GM12878 (cell line): Measurements from ENCODE around the gene OCA2. TPM values are rescaled to one million over a fixed set of nuclear protein-coding genes. Genes with fewer than 3 reads are reported as not detected.

ENCODE experiments used
- ATAC-seq: fragments of 200-7000 bp; cut with Tn5 transposase; 3 replicates; pipeline ENCODE4 v1.9.1; 2020; ENCODE audit warnings: mild to moderate bottlenecking, moderate library complexity
- BruUV-seq: library from RNA; stranded (reverse); fragments of 400-500 nt; replicated peaks from 2 replicates; lab custom pipeline; 2021; lab: Mats Ljungman, UMichigan
- CTCF ChIA-PET: fragments of 300-600 bp; sonication (Branson Sonifier 250); formaldehyde crosslinking; extraction: SDS; loops from one replicate; lab custom pipeline; 2021; ENCODE audit warnings: inconsistent platforms; lab: Yijun Ruan, JAX
- POLR2A ChIA-PET: fragments of 350-600 bp; formaldehyde crosslinking; extraction: SDS; loops from one replicate; lab custom pipeline; 2021; ENCODE audit warnings: inconsistent platforms; lab: Charles Lee
- RAD21 ChIA-PET: fragments of 300-600 bp; sonication (Branson Sonifier 250); formaldehyde crosslinking; loops from one replicate; lab custom pipeline; 2023; ENCODE audit warnings: antibody characterized with exemption; ENCODE audit not compliant: unreplicated experiment; lab: Charles Lee
- SMC1A ChIA-PET: fragments of 300-600 bp; sonication (Branson Sonifier 250); formaldehyde crosslinking; loops from one replicate; lab custom pipeline; 2023; ENCODE audit not compliant: unreplicated experiment, uncharacterized antibody; lab: Charles Lee
- DNase-seq: peaks from one replicate; pipeline ENCODE4 v3.0.0-alpha.2; 2011; ENCODE audit warnings: low read depth, low spot score
- FAIRE-seq: peaks from 3 replicates; lab custom pipeline; 2011; peaks lifted over from hg19 to GRCh38; lab: Jason Lieb, UNC
- H2AFZ ChIP-seq: 2 replicates; pipeline ENCODE4 v1.6.0; 2011; ENCODE audit warnings: low read depth, low read length, control low read depth; ENCODE audit not compliant: control insufficient read depth
- H3K27ac ChIP-seq: 2 replicates; pipeline ENCODE4 v1.5.1; 2011; ENCODE audit warnings: control low read depth; ENCODE audit not compliant: control insufficient read depth, insufficient read depth
- H3K27me3 ChIP-seq, 2 experiments: replicated peaks in 1 of 2; 2 replicates each; pipeline versions ENCODE4 v1.6.0 to v1.6.1; 2011; ENCODE audit warnings: low read length in 1 of 2; ENCODE audit not compliant: control insufficient read depth in 2 of 2, insufficient read depth in 2 of 2
- H3K36me3 ChIP-seq, 2 experiments: 2 replicates each; pipeline ENCODE4 v1.5.1; 2011; ENCODE audit warnings: low read length in 1 of 2; ENCODE audit not compliant: control insufficient read depth in 2 of 2, insufficient read depth in 2 of 2
- H3K4me1 ChIP-seq: 2 replicates; pipeline ENCODE4 v1.6.1; 2011; ENCODE audit warnings: mild to moderate bottlenecking, low read length, moderate library complexity, mixed read lengths; ENCODE audit not compliant: control insufficient read depth, insufficient read depth
- H3K4me2 ChIP-seq: 2 replicates; pipeline ENCODE4 v1.6.0; 2011; ENCODE audit warnings: control low read depth; ENCODE audit not compliant: control insufficient read depth, insufficient read depth
- H3K4me3 ChIP-seq: fragments of 200-600 bp; sonication (generic); 2 replicates; pipeline ENCODE4 v1.5.1; 2016
- H3K79me2 ChIP-seq: 2 replicates; pipeline ENCODE4 v1.6.0; 2011; ENCODE audit warnings: low read length; ENCODE audit not compliant: control insufficient read depth, insufficient read depth
- H3K9ac ChIP-seq: 2 replicates; pipeline ENCODE4 v1.8.0; 2011; ENCODE audit warnings: low read length, control low read depth, mixed read lengths; ENCODE audit not compliant: control insufficient read depth, insufficient read depth
- H3K9me3 ChIP-seq: replicated peaks from 3 replicates; pipeline ENCODE4 v1.5.1; 2011; ENCODE audit warnings: mild to moderate bottlenecking, low read length; ENCODE audit not compliant: control insufficient read depth, insufficient read depth
- H4K20me1 ChIP-seq: 2 replicates; pipeline ENCODE4 v1.6.0; 2011; ENCODE audit not compliant: control insufficient read depth, insufficient read depth
- BCL11A ChIP-seq: IDR thresholded peaks from 2 replicates; pipeline ENCODE4 v1.6.1; 2011; ENCODE audit warnings: low read depth, low read length
- BCL3 ChIP-seq: IDR thresholded peaks from 2 replicates; pipeline ENCODE4 v1.6.1; 2011; ENCODE audit warnings: borderline replicate concordance, low read depth, mild to moderate bottlenecking, moderate library complexity, low read length; ENCODE audit not compliant: insufficient read depth, poor library complexity, severe bottlenecking
- BHLHE40 ChIP-seq, 2 experiments: fragments of 450-650 bp in 1 of 2; IDR thresholded peaks; 2 replicates each; pipeline ENCODE4 v1.6.1; 2011 to 2017; ENCODE audit warnings: low read depth in 2 of 2, borderline replicate concordance in 1 of 2, improper control_type of control experiment in 1 of 2, low read length in 1 of 2, mild to moderate bottlenecking in 1 of 2
- BRCA1 ChIP-seq: IDR thresholded peaks from 2 replicates; pipeline ENCODE4 v1.6.1; 2011; ENCODE audit warnings: low read depth, low read length, improper control_type of control experiment
- GATAD2B ChIP-seq: fragments of 450-650 bp; conservative IDR thresholded peaks from 2 replicates; pipeline ENCODE4 v1.6.1; 2017; ENCODE audit warnings: low read depth, mild to moderate bottlenecking, moderate library complexity
- IKZF2 ChIP-seq, 2 experiments: fragments of 450-650 bp; IDR thresholded peaks; 2 replicates each; pipeline ENCODE4 v1.6.1; 2017; ENCODE audit warnings: mild to moderate bottlenecking in 2 of 2, moderate library complexity in 2 of 2
- MAX ChIP-seq: IDR thresholded peaks from 2 replicates; pipeline ENCODE4 v1.6.1; 2012; ENCODE audit warnings: low read depth, low read length, improper control_type of control experiment
- NR2C1 ChIP-seq: fragments of 450-650 bp; IDR thresholded peaks from 2 replicates; pipeline ENCODE4 v1.6.1; 2017; ENCODE audit warnings: antibody characterized with exemption, mild to moderate bottlenecking, moderate library complexity
- POLR2AphosphoS5 ChIP-seq: IDR thresholded peaks from 2 replicates; pipeline ENCODE4 v1.6.1; 2011; ENCODE audit warnings: mild to moderate bottlenecking, low read length, inconsistent platforms
- RELA ChIP-seq: fragments of 450-650 bp; IDR thresholded peaks from 2 replicates; pipeline ENCODE4 v1.8.0; 2014; ENCODE audit warnings: borderline replicate concordance; ENCODE audit not compliant: partially characterized antibody
- SKIL ChIP-seq: fragments of 450-650 bp; IDR thresholded peaks from 2 replicates; pipeline ENCODE4 v1.6.1; 2017; ENCODE audit warnings: mild to moderate bottlenecking, low read depth, inconsistent platforms; ENCODE audit not compliant: poor library complexity, severe bottlenecking
- SRF ChIP-seq, 2 experiments: IDR thresholded peaks; 2 replicates each; pipeline ENCODE4 v1.6.1; 2011; ENCODE audit warnings: low read depth in 2 of 2, low read length in 2 of 2, mild to moderate bottlenecking in 1 of 2, moderate library complexity in 1 of 2
- SUZ12 ChIP-seq: fragments of 200-600 bp; sonication (generic); IDR thresholded peaks from one replicate; pipeline ENCODE4 v1.6.1; 2018; ENCODE audit warnings: antibody characterized with exemption, mild to moderate bottlenecking; ENCODE audit not compliant: unreplicated experiment
- USF2 ChIP-seq: IDR thresholded peaks from 2 replicates; pipeline ENCODE4 v1.6.1; 2011; ENCODE audit warnings: low read depth, low read length, improper control_type of control experiment, borderline replicate concordance
- ZNF592 ChIP-seq: fragments of 450-650 bp; IDR thresholded peaks from 2 replicates; pipeline ENCODE4 v1.6.1; 2017; ENCODE audit warnings: mild to moderate bottlenecking, moderate library complexity
- WGBS: methylation state at CpG from one replicate; pipeline ENCODE4 v1.1.6; 2016; ENCODE audit warnings: low lambda C conversion rate; ENCODE audit not compliant: insufficient replicate concordance, insufficient coverage; ENCODE audit errors: missing lambda C conversion rate; 5-methylcytosine and 5-hydroxymethylcytosine counted together
- in situ Hi-C: fragments of 300-500 bp; cut with MboI; formaldehyde crosslinking; loops from 9 replicates; pipeline ENCODE4 v1.14.3; 2018; ENCODE audit warnings: mixed read lengths
- intact Hi-C: fragments of 100-400 bp; cut with micrococcal nuclease; formaldehyde crosslinking; loops from one replicate; pipeline ENCODE4 v1.14.2; 2022; ENCODE audit not compliant: unreplicated experiment
- polyA plus RNA-seq, 11 experiments: library from polyadenylated mRNA; depleted of rRNA in 4 of 11; unstranded in 6 of 11; stranded (reverse) in 5 of 11; fragments of >200 nt; fragmentation: Nextera tagmentation in 4 of 11; fragmentation: Illumina TruSeq in 1 of 11; extraction: Ambion mirVana in 4 of 11; extraction: Trizol in 1 of 11; gene quantifications; 1 replicate in 1 of 11; 2 replicates in 10 of 11; pipeline versions ENCODE4 v1.2.1 to v1.2.3, GENCODE V29; 2011 to 2016; ENCODE audit warnings: inconsistent platforms in 2 of 11, missing spikeins in 2 of 11, low read depth in 1 of 11
- total RNA-seq, 4 experiments: library from RNA; depleted of rRNA in 3 of 4; stranded (reverse); fragments of >200 nt in 3 of 4; fragmentation: Illumina TruSeq in 1 of 4; extraction: Trizol in 1 of 4; gene quantifications; 2 replicates each; pipeline versions ENCODE4 v1.2.1 to v1.2.3, GENCODE V29; 2013 to 2021

Gene OCA2
- total and polyA plus RNA-seq, 10 of the 15 experiments (the other 5 are each of a cell fraction or from before 2014, with no cell fraction given): 0.04 to 1.8 TPM; not detected in 8

GRCh38 chr15:27763514-27763913 lies 335.6 kb downstream of the OCA2 start:
- CTCF ChIA-PET: no interaction called here
- H3K9me3 ChIP-seq: no peaks in the 10 kb centered on the region; the same call in 2 of the 3 replicates
- H3K36me3 ChIP-seq: no peaks in the 10 kb centered on the region
- RAD21 ChIA-PET: no interaction called here
- no peaks in the 10 kb centered on the region for H3K4me1 ChIP-seq
- SMC1A ChIA-PET: no interaction called here
- WGBS: 46% methylated on average over 3 of the region's 3 CpGs
- no peak overlapping the region for H3K9ac ChIP-seq
- intact Hi-C loops: no loop called here
- no peak for DNase-seq
- H4K20me1 ChIP-seq: no peaks in the 10 kb centered on the region
- in situ Hi-C loops: no loop called here
- H3K79me2 ChIP-seq: no peaks in the 10 kb centered on the region
- ATAC-seq: no peak
- FAIRE-seq: no peak
- H3K4me2 ChIP-seq: no peak overlapping the region
- H2AFZ ChIP-seq: no peak overlapping the region
- no peak overlapping the region for H3K27ac ChIP-seq
- H3K4me3 ChIP-seq: no peak overlapping the region
- POLR2A ChIA-PET: no interaction called here
- no peaks in the 10 kb centered on the region for H3K27me3 ChIP-seq
- no TSS peak for BruUV-seq
- TF ChIP-seq NR2C1: no peak
- no peak for TF ChIP-seq SRF (IDR thresholded peaks at IDR 0.05; ENCODE audit: low read depth in 2 of 2, low read length in 2 of 2)
- TF ChIP-seq BHLHE40 (IDR thresholded peaks at IDR 0.05; ENCODE audit: borderline replicate concordance in 1 of 2, low read depth in 2 of 2, low read length in 1 of 2): no peak
- TF ChIP-seq ZNF592: no peak
- TF ChIP-seq BRCA1: no peak
- TF ChIP-seq MAX: no peak
- no peak for TF ChIP-seq POLR2AphosphoS5
- no peak for TF ChIP-seq GATAD2B
- no peak for TF ChIP-seq BCL3
- no peak for TF ChIP-seq SKIL
- no peak for TF ChIP-seq RELA
- TF ChIP-seq SUZ12: no peak
- TF ChIP-seq IKZF2 (IDR thresholded peaks at IDR 0.05): no peak
- no peak for TF ChIP-seq USF2
- no peak for TF ChIP-seq BCL11A
